Middle frontal gyrus (tissue), 1 donor: ENCODE measurements around the gene DHX35.
"Not testable (repeated sequence)": the region's sequence is repeated elsewhere in the genome, so short reads cannot be mapped to it uniquely, and the experiment has no call there.

Source experiments
- DNase-seq: peaks from one replicate; pipeline ENCODE4 v3.0.0-alpha.2; 2015; ENCODE audit warnings: low spot score; ENCODE audit errors: extremely low spot score

DHX35 gene

GRCh38 chr20:38940644-38941043, 21.5 kb upstream of the DHX35 start:
- DNase-seq: no peak

GRCh38 chr20:38941726-38942389, 20.3 kb upstream of the DHX35 start:
- DNase-seq: no peak

DNA sequence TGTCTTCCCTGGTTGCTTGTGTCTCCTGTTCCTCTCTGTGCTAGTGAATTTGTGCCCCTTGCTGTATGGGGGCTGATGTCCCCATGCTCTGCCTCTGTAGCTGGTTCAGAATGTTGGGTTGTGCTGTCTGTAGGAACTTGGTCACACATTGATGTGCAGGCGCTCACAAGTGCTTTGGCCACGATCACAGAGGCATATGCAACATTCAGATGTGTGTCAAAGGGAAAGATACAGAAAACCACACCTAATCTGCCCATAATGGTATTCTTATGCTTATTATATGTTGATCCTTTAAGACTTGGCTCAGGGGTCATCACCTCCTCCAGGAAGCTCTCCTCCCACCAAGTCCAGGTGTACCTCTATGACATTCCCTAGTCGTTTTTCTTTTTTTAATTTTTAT, 17.1 kb upstream of the DHX35 start:
- DNase-seq: no peak

GRCh38 chr20:38946836-38947235, 15.3 kb upstream of the DHX35 start:
- DNase-seq: no peak

GRCh38 chr20:38947931-38948362, 14.2 kb upstream of the DHX35 start:
- DNase-seq: no peak

- DNase-seq: no peak
Observed at GRCh38 chr20:38950254-38950653, 11.9 kb upstream of the DHX35 start.

DNA sequence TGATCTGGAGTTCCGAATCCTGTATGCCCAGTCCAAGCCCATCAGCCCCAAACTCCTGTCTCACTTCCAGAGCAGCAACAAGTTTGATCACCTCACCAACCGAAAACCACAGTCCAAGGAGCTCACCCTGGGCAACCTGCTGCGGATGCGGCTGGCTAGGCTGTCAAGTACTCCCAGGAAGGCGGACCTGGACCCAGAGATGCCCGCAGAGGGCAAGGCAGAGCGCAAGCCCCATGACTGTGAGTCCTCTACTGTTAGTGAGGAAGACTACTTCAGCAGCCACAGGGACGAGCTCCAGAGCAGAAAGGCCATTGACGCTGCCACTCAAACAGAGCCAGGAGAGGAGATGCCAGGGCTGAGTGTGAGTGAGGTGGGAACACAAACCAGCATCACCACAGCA, 10.5 kb upstream of the DHX35 start:
- no peak for DNase-seq

- DNase-seq: no peak
Observed at GRCh38 chr20:38952153-38952552, 10.0 kb upstream of the DHX35 start.

- DNase-seq: no peak
Observed at GRCh38 chr20:38953630-38954340, 8.4 kb upstream of the DHX35 start.

DNA sequence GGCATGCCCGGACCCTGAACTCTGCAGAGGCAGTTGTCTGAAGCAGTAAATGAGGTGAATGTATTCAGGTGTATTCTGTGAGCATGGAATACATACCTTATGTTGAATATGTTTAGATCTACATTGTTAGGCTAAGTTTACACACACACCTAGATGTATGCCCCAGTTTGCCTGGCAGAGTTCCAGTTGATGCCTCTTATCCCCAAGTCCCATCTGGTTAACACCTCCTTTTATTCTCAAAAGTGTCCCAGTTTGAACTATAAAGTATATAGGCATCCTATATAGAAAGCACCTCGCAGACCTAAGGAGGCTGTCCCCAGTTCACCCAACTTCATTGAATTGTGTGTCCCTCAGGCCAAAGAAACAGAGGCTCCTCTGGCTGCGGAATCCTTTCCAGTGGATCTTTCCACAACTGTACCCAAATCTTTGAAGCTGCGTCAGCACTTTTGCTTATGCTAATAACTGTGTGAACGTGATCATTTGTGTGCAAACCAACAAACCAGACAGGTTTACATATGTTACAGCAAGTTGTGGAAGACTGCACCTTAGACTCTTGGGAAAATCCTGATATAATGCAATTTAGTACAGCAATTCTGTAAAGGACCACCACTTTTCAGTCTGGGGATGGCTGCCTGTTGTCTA, 4.8 kb upstream of the DHX35 start:
- DNase-seq: no peak

DNA sequence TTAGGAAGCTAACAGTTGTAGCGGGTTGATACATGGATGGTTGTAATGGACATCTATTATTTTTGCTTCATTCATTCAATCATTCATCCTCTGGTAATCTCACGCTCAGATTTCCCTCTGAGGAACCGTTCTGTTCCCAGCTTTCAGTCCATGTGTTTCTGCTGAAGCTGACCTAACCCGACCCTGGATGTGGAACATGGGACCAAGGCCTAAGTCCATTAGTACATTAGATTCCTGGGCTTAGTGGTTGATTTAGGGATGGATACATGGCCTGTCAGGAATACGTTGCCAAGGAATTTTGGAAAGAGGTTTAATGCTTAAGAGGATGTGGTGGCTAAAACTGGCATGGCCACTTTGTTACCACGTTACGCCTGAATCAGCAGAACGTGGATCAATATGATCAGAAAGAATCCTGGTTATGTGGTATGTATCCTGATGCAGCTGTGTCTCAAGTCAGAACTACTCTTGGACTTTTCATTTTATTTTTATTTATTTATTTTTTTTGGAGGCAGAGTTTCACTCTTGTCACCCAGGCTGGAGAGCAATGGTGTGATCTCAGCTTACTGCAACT, 4.1 kb upstream of the DHX35 start:
- no peak for DNase-seq

DNA sequence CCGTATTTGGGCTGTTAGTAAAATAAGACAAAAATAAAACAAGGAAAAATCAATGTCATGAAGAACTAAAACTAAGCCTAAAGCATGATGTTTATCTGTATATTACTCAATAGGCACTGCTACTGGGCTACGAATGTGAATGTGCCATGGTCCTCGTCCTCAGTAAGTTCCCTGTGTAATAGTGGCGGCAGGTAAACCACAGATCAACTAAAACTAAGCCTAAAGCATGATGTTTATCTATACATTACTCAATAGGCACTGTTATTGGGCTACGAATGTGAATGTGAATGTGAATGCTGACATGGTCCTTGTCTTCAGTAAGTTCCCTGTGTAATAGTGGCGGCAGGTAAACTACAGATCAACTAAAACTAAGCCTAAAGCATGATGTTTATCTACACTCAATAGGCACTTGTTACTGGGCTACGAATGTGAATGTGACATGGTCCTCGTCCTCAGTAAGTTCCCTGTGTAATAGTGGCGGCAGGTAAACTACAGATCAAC, 1.9 kb upstream of the DHX35 start:
- DNase-seq: not testable (repeated sequence)

GRCh38 chr20:38961530-38962043, 557 bp upstream of the DHX35 start:
- no peak for DNase-seq

DNA sequence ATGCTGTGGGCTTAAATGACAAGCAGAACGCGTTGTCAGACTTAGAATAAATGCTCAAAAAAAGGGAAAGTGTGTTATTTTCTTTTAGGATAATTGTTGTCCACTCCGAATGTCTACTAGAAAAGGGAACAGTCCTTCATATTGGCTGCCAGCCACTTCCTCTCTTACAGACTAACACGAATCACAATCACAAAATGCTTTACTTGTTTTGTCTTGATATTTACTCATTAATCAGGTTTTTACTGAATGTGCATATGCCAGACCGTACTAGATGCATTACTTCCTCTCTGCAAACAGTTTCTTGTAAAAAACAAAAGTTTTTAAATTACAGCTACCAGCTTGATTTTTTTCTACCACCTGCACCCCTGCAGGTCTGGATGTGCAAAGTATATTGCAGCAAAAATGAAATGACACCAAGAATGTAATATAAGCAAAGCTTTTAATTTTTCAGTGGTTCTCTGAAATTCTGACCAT, 821 bp downstream of the DHX35 start:
- DNase-seq: no peak

GRCh38 chr20:38963745-38964144, 1.6 kb downstream of the DHX35 start:
- no peak for DNase-seq

GRCh38 chr20:38965264-38965663, 3.1 kb downstream of the DHX35 start:
- no peak for DNase-seq

- no peak for DNase-seq
Observed at GRCh38 chr20:38968090-38968489, 5.9 kb downstream of the DHX35 start.

DNA sequence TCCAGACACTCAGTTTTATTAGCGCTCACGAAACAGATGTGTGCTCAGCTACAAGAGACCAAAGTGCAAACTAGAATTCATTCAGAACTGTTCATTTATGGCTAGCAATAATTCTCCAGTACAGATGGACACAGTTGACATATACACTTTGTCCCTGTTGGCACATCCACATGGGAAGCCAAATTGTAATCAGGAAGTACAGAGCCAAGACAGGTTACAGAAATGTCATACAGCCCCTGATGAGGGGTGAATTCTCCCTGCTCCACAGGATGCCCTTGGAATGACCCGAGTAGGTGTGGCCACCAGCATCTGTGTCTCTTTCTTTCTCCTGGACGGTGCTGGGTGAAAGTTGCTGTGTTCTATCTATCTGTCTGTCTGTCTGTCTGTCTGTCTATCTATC, 7.6 kb downstream of the DHX35 start:
- DNase-seq: no peak

DNA sequence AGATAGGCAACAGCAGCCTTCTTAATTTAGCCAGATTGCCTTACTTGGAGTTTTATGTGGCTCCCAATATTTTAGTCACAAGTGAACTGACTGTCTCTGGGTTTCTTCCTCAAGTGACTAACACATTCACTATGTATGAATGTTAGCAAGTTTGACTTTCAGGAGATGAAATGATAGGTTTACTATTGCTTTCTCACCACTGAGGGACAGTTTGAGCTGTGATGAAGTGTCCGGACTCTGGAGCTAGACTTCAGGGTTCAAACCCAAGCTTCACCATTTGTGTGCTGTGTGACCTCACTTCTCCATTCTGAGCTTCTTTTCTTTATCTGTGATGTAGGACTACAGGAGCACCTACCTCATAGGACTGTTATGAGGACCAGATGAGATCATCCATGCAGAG, 8.2 kb downstream of the DHX35 start:
- DNase-seq: no peak

DNA sequence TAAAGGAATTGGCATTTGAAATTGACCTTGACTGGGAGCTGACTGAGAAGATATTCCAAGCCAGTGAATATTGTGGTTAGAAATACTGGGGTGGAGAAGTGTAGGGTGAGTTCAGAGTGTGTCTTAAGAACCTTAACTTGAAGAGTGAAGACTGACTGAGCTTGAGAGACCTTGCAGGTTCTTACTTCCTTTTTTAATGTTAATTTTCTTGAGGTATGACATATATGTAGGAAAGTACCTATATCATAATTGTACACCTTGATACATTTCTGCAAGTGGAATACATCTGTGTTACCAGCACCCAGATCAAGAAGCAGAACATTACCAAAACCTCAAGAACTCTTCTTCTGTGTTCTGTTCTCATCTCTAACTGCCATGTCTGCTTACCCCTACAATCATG, 11.0 kb downstream of the DHX35 start:
- no peak for DNase-seq

- DNase-seq: no peak
Observed at GRCh38 chr20:38973645-38974044, 11.5 kb downstream of the DHX35 start.
